GM12878 (cell line): ENCODE measurements around the gene EXOC4. TPM values are rescaled to one million over a fixed set of nuclear protein-coding genes. Genes with fewer than 3 reads are reported as not detected.

Source experiments
- ATAC-seq: fragments of 200-7000 bp; cut with Tn5 transposase; 3 replicates; pipeline ENCODE4 v1.9.1; 2020; ENCODE audit warnings: mild to moderate bottlenecking, moderate library complexity
- BruUV-seq: library from RNA; stranded (reverse); fragments of 400-500 nt; replicated peaks from 2 replicates; lab custom pipeline; 2021; lab: Mats Ljungman, UMichigan
- CTCF ChIA-PET: fragments of 300-600 bp; sonication (Branson Sonifier 250); formaldehyde crosslinking; extraction: SDS; loops from one replicate; lab custom pipeline; 2021; ENCODE audit warnings: inconsistent platforms; lab: Yijun Ruan, JAX
- POLR2A ChIA-PET: fragments of 350-600 bp; formaldehyde crosslinking; extraction: SDS; loops from one replicate; lab custom pipeline; 2021; ENCODE audit warnings: inconsistent platforms; lab: Charles Lee
- RAD21 ChIA-PET: fragments of 300-600 bp; sonication (Branson Sonifier 250); formaldehyde crosslinking; loops from one replicate; lab custom pipeline; 2023; ENCODE audit warnings: antibody characterized with exemption; ENCODE audit not compliant: unreplicated experiment; lab: Charles Lee
- SMC1A ChIA-PET: fragments of 300-600 bp; sonication (Branson Sonifier 250); formaldehyde crosslinking; loops from one replicate; lab custom pipeline; 2023; ENCODE audit not compliant: unreplicated experiment, uncharacterized antibody; lab: Charles Lee
- DNase-seq: peaks from one replicate; pipeline ENCODE4 v3.0.0-alpha.2; 2011; ENCODE audit warnings: low read depth, low spot score
- FAIRE-seq: peaks from 3 replicates; lab custom pipeline; 2011; peaks lifted over from hg19 to GRCh38; lab: Jason Lieb, UNC
- H2AFZ ChIP-seq: 2 replicates; pipeline ENCODE4 v1.6.0; 2011; ENCODE audit warnings: low read depth, low read length, control low read depth; ENCODE audit not compliant: control insufficient read depth
- H3K27ac ChIP-seq: 2 replicates; pipeline ENCODE4 v1.5.1; 2011; ENCODE audit warnings: control low read depth; ENCODE audit not compliant: control insufficient read depth, insufficient read depth
- H3K27me3 ChIP-seq, 2 experiments: replicated peaks in 1 of 2; 2 replicates each; pipeline versions ENCODE4 v1.6.0 to v1.6.1; 2011; ENCODE audit warnings: low read length in 1 of 2; ENCODE audit not compliant: control insufficient read depth in 2 of 2, insufficient read depth in 2 of 2
- H3K36me3 ChIP-seq, 2 experiments: 2 replicates each; pipeline ENCODE4 v1.5.1; 2011; ENCODE audit warnings: low read length in 1 of 2; ENCODE audit not compliant: control insufficient read depth in 2 of 2, insufficient read depth in 2 of 2
- H3K4me1 ChIP-seq: 2 replicates; pipeline ENCODE4 v1.6.1; 2011; ENCODE audit warnings: mild to moderate bottlenecking, low read length, moderate library complexity, mixed read lengths; ENCODE audit not compliant: control insufficient read depth, insufficient read depth
- H3K4me2 ChIP-seq: 2 replicates; pipeline ENCODE4 v1.6.0; 2011; ENCODE audit warnings: control low read depth; ENCODE audit not compliant: control insufficient read depth, insufficient read depth
- H3K4me3 ChIP-seq: fragments of 200-600 bp; sonication (generic); 2 replicates; pipeline ENCODE4 v1.5.1; 2016
- H3K79me2 ChIP-seq: 2 replicates; pipeline ENCODE4 v1.6.0; 2011; ENCODE audit warnings: low read length; ENCODE audit not compliant: control insufficient read depth, insufficient read depth
- H3K9ac ChIP-seq: 2 replicates; pipeline ENCODE4 v1.8.0; 2011; ENCODE audit warnings: low read length, control low read depth, mixed read lengths; ENCODE audit not compliant: control insufficient read depth, insufficient read depth
- H3K9me3 ChIP-seq: replicated peaks from 3 replicates; pipeline ENCODE4 v1.5.1; 2011; ENCODE audit warnings: mild to moderate bottlenecking, low read length; ENCODE audit not compliant: control insufficient read depth, insufficient read depth
- H4K20me1 ChIP-seq: 2 replicates; pipeline ENCODE4 v1.6.0; 2011; ENCODE audit not compliant: control insufficient read depth, insufficient read depth
- CBFB ChIP-seq: IDR thresholded peaks from 2 replicates; pipeline ENCODE4 v1.6.1; 2016; ENCODE audit warnings: antibody characterized with exemption, low read depth
- HCFC1 ChIP-seq: fragments of 150-350 bp; IDR thresholded peaks from 2 replicates; pipeline ENCODE4 v1.6.1; 2014; ENCODE audit warnings: low read length
- IRF3 ChIP-seq: fragments of 450-650 bp; IDR thresholded peaks from 2 replicates; pipeline ENCODE4 v1.6.1; 2014; ENCODE audit warnings: mild to moderate bottlenecking
- JUND ChIP-seq: IDR thresholded peaks from 2 replicates; pipeline ENCODE4 v1.6.1; 2012; ENCODE audit warnings: low read depth, mild to moderate bottlenecking, low read length, improper control_type of control experiment, moderate library complexity
- NR2C1 ChIP-seq: fragments of 450-650 bp; IDR thresholded peaks from 2 replicates; pipeline ENCODE4 v1.6.1; 2017; ENCODE audit warnings: antibody characterized with exemption, mild to moderate bottlenecking, moderate library complexity
- POLR2AphosphoS2 ChIP-seq: IDR thresholded peaks from 2 replicates; pipeline ENCODE4 v1.6.1; 2011; ENCODE audit warnings: low read depth, mild to moderate bottlenecking, low read length, improper control_type of control experiment, moderate library complexity
- TBL1XR1 ChIP-seq: IDR thresholded peaks from 2 replicates; pipeline ENCODE4 v1.6.1; 2012; ENCODE audit warnings: low read depth, low read length, improper control_type of control experiment
- ZBED1 ChIP-seq: IDR thresholded peaks from 2 replicates; pipeline ENCODE4 v1.6.1; 2016; ENCODE audit warnings: borderline replicate concordance
- ZNF24 ChIP-seq: fragments of 450-650 bp; IDR thresholded peaks from 2 replicates; pipeline ENCODE4 v1.6.1; 2017; ENCODE audit warnings: antibody characterized with exemption, mild to moderate bottlenecking
- WGBS: methylation state at CpG from one replicate; pipeline ENCODE4 v1.1.6; 2016; ENCODE audit warnings: low lambda C conversion rate; ENCODE audit not compliant: insufficient replicate concordance, insufficient coverage; ENCODE audit errors: missing lambda C conversion rate; 5-methylcytosine and 5-hydroxymethylcytosine counted together
- in situ Hi-C: fragments of 300-500 bp; cut with MboI; formaldehyde crosslinking; loops from 9 replicates; pipeline ENCODE4 v1.14.3; 2018; ENCODE audit warnings: mixed read lengths
- intact Hi-C: fragments of 100-400 bp; cut with micrococcal nuclease; formaldehyde crosslinking; loops from one replicate; pipeline ENCODE4 v1.14.2; 2022; ENCODE audit not compliant: unreplicated experiment
- polyA plus RNA-seq, 11 experiments: library from polyadenylated mRNA; depleted of rRNA in 4 of 11; unstranded in 6 of 11; stranded (reverse) in 5 of 11; fragments of >200 nt; fragmentation: Nextera tagmentation in 4 of 11; fragmentation: Illumina TruSeq in 1 of 11; extraction: Ambion mirVana in 4 of 11; extraction: Trizol in 1 of 11; gene quantifications; 1 replicate in 1 of 11; 2 replicates in 10 of 11; pipeline versions ENCODE4 v1.2.1 to v1.2.3, GENCODE V29; 2011 to 2016; ENCODE audit warnings: inconsistent platforms in 2 of 11, missing spikeins in 2 of 11, low read depth in 1 of 11
- total RNA-seq, 4 experiments: library from RNA; depleted of rRNA in 3 of 4; stranded (reverse); fragments of >200 nt in 3 of 4; fragmentation: Illumina TruSeq in 1 of 4; extraction: Trizol in 1 of 4; gene quantifications; 2 replicates each; pipeline versions ENCODE4 v1.2.1 to v1.2.3, GENCODE V29; 2013 to 2021

EXOC4 gene
- total and polyA plus RNA-seq, 10 of the 15 experiments (the other 5 are each of a cell fraction or from before 2014, with no cell fraction given) = 13.2 to 44.5 (median 29.6) TPM

GRCh38 chr7:134059921-134060320 is 807.0 kb downstream of the EXOC4 start:
- Histone ChIP-seq H3K9ac (no peak overlapping the region), H3K27ac (no peak overlapping the region), H4K20me1 (no peaks in the 10 kb centered on the region), H3K36me3 (no peaks in the 10 kb centered on the region), H3K4me3 (no peak overlapping the region), H3K9me3 (no peaks in the 10 kb centered on the region), H3K27me3 (no peaks in the 10 kb centered on the region), H3K4me2 (no peak overlapping the region), H3K4me1 (no peaks in the 10 kb centered on the region), H3K79me2 (no peaks in the 10 kb centered on the region), H2AFZ (no peak overlapping the region)
- ATAC-seq (no peak), DNase-seq (no peak), FAIRE-seq (peak; percentile 59)
- 95% methylated on average over 1 of the region's 1 CpG for WGBS
- no TSS peak for BruUV-seq
- intact Hi-C loops (no loop called here), in situ Hi-C loops (no loop called here)
- CTCF ChIA-PET = no interaction called here
- POLR2A ChIA-PET = no interaction called here
- SMC1A ChIA-PET = interaction anchor here (1.3 kb wide), 1 partner anchor 36 kb away, joined by 3 read pairs; no protein-coding TSS in a partner anchor
- RAD21 ChIA-PET = no interaction called here
- TF ChIP-seq ZNF24 (no peak), ZBED1 (no peak), NR2C1 (no peak), JUND (no peak), TBL1XR1 (no peak), IRF3 (no peak), POLR2AphosphoS2 (no peak), HCFC1 (no peak), CBFB (no peak)
